GM18907 (cell line): ENCODE results near the gene CD200R1L.
A peak's percentile ranks its signal among the peaks of the same experiment; 100 is the strongest.
"Not testable (repeated sequence)": the region's sequence is repeated elsewhere in the genome, so short reads cannot be mapped to it uniquely, and the experiment has no call there.

Source experiments
- ATAC-seq: cut with Tn5 transposase; IDR thresholded peaks from one replicate; pipeline ENCODE4 v1.9.1; 2021; ENCODE audit warnings: mild to moderate bottlenecking, moderate library complexity; ENCODE audit not compliant: unreplicated experiment

CD200R1L gene

GRCh38 chr3:112846764-112847163 lies at the start of gene CD200R1L:
CD200R1L (minus strand) TSS chr3:112846864; CDS start chr3:112829367, 17,497 bp downstream.
- no peak for ATAC-seq

- ATAC-seq = no peak
Observed at GRCh38 chr3:112894258-112894657, 47.6 kb upstream of the CD200R1L start.

GRCh38 chr3:112889357-112889756 lies 42.7 kb upstream of the CD200R1L start:
- ATAC-seq = no peak

GRCh38 chr3:112888381-112889085 lies 41.9 kb upstream of the CD200R1L start:
- ATAC-seq = no peak

GRCh38 chr3:112884678-112885290 lies 38.1 kb upstream of the CD200R1L start:
- ATAC-seq = no peak

- no peak for ATAC-seq
Observed at GRCh38 chr3:112881891-112882290, 35.2 kb upstream of the CD200R1L start.

- ATAC-seq = no peak
Observed at GRCh38 chr3:112875561-112875960, 28.9 kb upstream of the CD200R1L start.

- no peak for ATAC-seq
Observed at GRCh38 chr3:112874725-112875124, 28.1 kb upstream of the CD200R1L start.

GRCh38 chr3:112873632-112874031 lies 27.0 kb upstream of the CD200R1L start:
- ATAC-seq = no peak

- ATAC-seq = no peak
Observed at GRCh38 chr3:112871735-112872134, 25.1 kb upstream of the CD200R1L start.

GRCh38 chr3:112865757-112866156 lies 19.1 kb upstream of the CD200R1L start:
- no peak for ATAC-seq

- ATAC-seq = no peak
Observed at GRCh38 chr3:112860898-112861297, 14.2 kb upstream of the CD200R1L start.

- no peak for ATAC-seq
Observed at GRCh38 chr3:112858410-112859069, 11.9 kb upstream of the CD200R1L start.

- ATAC-seq = no peak
Observed at GRCh38 chr3:112857526-112857925, 10.9 kb upstream of the CD200R1L start.

- no peak for ATAC-seq
Observed at GRCh38 chr3:112856537-112856936, 9.9 kb upstream of the CD200R1L start.

- ATAC-seq = no peak
Observed at GRCh38 chr3:112855883-112856282, 9.2 kb upstream of the CD200R1L start.

GRCh38 chr3:112855074-112855473 lies 8.4 kb upstream of the CD200R1L start:
- ATAC-seq = not testable (repeated sequence)

- no peak for ATAC-seq
Observed at GRCh38 chr3:112848196-112848595, 1.5 kb upstream of the CD200R1L start.

- peak; percentile 96 for ATAC-seq
Observed at GRCh38 chr3:112847692-112848091, 1.0 kb upstream of the CD200R1L start.

GRCh38 chr3:112845772-112846171 lies 892 bp downstream of the CD200R1L start:
- ATAC-seq = no peak

GRCh38 chr3:112829046-112829445 lies 17.6 kb downstream of the CD200R1L start:
- ATAC-seq = no peak
